Activated T-helper 1 cell treated with Interleukin-2 at 50 U/mL for 16 hours (primary cell): Measurements from ENCODE around the gene ANKRD39.

ENCODE experiments used
- DNase-seq: peaks from one replicate; pipeline ENCODE4 v3.0.0-alpha.2; 2020; ENCODE audit warnings: low read depth

Gene ANKRD39

GRCh38 chr2:96887493-96888012, 29.7 kb upstream of the ANKRD39 start:
- no peak for DNase-seq

DNA sequence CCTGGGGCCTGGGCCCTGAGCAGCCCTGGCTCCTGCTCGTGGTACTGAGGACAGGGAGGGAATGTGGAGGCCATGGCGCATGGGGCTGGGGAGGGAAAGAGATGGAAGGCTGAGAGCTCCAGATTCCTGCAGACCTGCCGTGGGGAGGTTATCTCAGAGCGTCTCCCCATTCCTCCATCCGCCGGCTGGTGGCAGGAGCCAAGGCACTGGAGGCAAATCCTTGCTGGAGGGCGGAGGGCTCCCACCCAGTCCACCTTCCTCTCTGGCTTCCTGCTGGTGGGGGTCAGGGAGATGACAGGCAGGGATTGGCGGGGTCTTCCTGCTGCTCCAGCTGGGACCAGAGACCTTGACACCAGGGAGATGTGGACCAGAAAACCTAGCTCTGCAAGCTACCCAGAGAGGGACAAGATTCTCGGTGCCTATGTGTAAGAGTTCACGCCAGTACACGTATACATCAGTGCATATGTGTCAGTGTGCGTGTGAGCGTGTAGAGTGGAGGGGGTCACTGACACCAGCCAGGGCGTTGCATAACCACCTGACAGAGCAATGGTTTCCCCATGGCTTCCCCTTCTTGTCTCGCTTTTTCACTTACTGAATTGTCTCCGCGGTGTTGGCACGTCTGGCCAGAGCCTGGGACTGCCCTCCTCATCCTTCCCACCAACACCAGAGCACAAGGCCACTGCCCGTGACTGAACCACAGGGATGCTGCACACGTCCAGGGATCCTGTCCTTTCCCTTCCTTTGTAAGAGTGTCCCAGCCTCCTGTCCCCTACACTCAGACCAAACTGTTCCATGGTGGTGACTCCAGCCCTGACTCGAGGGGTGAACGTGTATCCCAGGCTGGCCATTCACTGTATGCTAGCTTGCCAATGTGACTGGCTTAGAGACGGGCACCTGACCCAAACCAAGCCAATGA, 27.9 kb upstream of the ANKRD39 start:
- DNase-seq, result no peak

DNA sequence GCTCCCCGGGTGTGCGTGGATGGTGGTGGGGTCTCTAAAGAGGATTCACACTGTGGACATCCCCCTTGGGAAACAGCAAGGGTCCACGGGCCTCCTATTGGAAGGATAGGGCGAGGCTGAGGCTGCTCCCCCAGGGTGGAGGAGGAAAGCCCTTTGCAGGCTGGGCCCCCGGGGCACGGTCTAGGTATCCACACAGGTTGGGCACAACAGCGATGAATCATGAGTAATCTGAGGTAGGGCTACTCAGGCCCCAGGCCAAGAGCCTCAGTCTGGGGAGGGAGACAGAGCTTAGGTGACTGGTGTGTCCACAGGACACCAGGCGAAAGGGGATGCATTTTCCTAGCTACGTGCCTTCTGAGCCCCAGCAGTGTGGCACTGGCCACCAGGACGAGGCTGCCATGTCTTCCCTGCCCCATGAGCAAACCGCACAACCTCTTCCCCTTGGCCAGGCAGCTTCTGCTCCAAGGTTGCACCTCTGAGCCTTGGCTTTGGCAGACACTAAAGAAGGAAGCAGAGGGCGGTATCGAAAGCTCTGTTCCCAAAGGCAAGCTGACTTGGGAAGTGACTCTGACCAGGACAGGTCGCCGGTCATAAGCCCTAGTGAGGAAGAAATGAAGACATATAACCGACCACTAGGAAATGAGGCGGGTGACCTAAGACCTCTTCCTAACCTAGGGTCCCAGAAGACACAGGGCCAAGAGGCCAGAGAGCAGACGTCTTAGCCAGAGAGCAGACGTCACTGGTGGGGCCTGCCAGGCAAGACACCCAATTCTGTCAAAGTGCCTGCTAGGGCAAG, 26.7 kb upstream of the ANKRD39 start:
- no peak for DNase-seq

DNA sequence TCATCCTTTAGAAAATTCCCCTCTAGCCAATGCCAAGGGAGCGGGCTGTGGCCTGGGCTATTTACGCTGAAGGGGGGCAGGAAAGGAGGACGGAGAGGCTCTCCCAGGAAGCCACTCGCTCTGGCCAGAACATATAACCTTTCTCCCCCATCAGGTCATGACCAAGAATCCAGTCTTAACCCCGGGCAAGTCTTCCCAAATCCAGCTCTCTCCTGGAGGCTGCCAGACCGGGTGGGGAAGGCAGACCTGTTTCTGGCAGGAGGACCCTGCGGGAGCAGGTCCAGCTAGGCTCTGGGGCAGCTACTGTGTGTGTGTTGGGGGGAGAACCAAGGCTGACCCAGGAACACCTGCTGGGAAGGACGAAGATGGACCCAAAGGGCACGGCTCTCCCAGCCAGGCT, 25.5 kb upstream of the ANKRD39 start:
- no peak for DNase-seq

DNA sequence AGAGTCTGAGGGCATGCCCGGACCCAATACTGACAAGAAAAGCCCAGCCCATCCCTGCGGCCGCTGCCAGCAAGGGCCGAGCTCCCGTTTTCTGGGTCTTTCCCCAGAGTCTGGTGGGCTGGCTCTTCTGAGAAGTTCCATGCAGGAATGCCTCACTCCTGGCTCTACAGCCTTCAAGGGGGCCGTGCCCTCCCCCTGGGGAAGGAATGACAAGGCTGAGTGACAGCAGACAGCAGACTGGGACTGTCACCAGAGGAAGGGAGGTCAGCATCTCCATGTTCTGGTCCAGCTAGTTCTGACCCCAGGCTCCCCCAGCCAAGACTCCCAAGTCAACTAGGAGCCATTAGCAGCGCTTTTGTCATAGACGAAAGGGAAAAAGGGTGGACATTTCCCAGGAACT, 25.1 kb upstream of the ANKRD39 start:
- no peak for DNase-seq

- no peak for DNase-seq
Measured at GRCh38 chr2:96882230-96882629, 24.4 kb upstream of the ANKRD39 start.

DNA sequence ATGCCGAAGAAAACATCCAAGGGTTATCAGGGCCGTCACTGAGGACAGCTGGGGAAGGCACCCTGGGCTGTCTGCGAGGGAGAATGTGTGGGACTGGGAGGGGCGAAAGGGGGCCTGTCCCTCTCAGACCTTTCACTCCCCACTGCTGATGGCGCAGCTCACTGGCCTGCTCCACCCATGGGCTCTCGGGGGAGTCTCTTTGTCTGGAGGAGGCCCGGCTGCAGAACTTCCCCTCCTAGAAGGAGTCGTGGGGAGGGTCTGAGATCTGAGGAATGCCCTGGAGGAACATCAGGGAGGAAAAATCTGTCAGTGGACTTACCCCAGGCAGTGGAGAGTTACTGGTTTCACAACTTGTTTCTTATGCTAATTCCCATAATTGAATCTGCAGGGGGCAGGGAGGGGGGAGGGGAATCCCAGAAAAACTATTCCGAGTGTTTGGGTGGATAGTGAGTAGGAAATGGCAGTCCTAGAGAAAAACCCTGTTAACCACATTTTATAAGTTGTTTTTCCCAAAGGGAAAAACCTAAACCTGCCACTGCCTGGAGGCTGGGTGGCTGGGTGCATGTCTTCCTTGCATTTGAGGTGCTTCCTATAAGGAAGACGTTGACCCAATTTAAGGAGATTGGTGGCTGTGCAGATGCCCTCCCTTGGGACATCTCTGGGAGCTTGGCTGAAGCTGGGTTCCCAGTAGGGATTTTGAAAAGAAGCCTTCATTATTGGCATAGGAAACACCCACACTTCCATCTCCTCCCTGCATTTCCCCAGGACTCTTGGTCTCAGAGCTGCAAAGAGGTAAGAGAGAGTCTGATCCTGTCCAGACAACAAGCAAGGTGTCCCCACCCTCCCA, 23.8 kb upstream of the ANKRD39 start:
- DNase-seq, result no peak

DNA sequence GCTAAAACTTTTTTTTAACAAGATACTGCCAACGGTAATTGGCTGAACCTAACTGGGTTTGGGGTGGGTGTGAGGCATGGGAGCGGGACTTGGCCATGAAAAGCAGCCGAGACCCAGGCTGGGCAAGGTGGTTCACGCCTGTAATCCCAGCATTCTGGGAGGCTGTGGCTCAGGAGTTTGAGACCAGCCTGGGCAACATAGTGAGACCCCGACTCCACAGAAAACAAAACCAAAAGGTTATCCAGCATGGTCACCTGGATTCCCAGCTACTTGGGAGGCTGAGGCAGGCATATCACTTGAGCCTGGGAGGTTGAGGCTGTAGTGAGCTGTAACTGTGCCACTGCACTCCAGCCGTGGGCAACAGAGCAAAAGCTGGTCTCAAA, 23.1 kb upstream of the ANKRD39 start:
- no peak for DNase-seq

DNA sequence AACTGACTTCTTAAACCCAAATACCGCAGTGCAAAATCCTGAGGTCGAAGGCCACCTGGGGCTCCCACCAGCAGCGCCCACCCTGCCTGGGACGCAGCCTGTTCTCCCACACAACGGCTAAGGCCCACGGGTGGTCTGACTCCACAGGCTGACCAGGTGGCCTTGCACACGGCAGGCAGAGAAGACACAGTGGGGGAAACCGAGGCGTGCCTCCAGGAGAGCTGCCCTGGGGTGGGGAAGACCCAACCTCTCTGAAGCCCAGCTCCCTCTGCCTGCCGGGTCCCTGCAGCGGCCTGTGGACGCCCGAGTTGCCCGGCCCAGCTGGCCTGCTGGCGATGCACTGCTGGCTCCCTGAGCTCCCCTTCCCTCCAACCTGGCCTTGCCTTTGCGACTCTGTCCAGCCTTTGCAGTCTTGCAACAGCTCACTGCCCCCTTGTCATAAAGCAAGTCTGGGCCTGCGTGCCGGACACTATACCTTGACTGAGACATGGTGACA, 21.8 kb upstream of the ANKRD39 start:
- DNase-seq, result no peak

- DNase-seq, result no peak
Measured at GRCh38 chr2:96878796-96879544, 21.2 kb upstream of the ANKRD39 start.

DNA sequence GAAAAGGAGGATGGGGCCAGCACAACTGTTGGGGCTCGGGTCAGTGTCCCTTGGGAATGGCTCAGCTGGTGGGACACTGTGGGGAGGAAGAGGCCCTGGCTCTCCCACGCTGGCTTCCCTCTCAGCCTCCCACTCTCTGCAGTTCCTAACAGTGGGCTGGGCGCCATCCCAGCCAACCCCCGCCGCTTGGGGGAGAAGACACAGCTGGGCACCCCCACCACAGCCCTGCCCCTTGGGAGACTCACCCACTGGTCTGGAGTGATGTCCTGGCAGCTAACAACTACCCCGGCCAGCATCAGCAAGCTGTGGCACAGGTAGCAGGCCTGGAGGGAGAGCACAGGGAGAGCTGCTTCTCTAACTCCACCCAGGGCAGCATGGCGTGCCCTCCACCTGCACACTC, 20.4 kb upstream of the ANKRD39 start:
- no peak for DNase-seq

GRCh38 chr2:96877631-96878092, 19.8 kb upstream of the ANKRD39 start:
- no peak for DNase-seq

DNA sequence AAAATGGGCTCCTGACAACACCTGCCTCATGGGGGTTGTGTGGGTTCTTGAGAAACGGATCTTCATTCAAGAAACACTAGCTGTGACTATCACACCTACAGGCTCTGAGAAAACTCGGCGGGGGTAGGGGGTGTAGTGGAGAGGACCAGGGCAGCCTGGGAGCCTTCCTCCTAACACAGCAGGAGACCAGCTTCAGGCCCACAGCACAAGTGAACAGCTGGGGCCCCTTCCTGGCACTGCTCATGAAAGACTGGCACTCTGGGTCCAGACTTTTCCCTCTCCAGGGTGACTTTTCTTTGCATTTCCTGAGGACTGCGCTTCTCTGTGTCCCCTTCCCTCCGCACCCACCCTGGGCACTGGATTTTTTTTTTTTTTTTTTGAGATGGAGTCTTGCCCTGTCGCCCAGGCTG, 19.2 kb upstream of the ANKRD39 start:
- no peak for DNase-seq

GRCh38 chr2:96876269-96877041, 18.6 kb upstream of the ANKRD39 start:
- DNase-seq, result no peak

GRCh38 chr2:96875498-96876268, 17.9 kb upstream of the ANKRD39 start:
- DNase-seq, result no peak

DNA sequence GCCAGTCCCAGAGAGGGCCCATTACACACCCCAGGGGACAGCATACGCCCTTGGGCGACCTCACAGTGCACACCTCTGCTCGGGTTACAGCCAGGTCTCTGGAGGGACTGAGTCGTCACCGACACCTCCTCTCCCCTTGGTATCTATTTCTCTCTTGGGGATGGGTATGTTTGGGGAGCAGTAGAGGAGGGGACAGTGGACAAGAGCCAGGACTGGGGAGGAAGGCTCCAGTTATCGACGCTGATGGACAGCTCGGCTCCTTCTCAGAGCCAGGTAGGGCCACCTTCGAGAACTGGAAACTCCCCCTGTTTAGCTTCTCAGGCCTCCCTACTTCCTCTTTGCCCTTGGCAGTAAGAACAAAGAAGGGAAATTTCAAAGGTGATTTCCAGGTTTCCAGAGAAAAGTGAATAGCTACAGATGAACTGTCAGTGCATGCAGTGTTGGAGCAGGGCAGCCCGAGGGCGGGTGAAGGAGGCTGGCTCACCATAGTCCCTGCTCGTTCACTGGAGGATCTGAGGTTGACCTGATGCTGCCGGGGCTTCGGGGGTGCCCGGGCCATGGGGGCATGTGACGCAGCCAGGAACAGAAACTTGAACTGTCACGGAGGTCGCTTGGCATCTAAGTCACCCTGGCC, 16.5 kb upstream of the ANKRD39 start:
- DNase-seq, result no peak

DNA sequence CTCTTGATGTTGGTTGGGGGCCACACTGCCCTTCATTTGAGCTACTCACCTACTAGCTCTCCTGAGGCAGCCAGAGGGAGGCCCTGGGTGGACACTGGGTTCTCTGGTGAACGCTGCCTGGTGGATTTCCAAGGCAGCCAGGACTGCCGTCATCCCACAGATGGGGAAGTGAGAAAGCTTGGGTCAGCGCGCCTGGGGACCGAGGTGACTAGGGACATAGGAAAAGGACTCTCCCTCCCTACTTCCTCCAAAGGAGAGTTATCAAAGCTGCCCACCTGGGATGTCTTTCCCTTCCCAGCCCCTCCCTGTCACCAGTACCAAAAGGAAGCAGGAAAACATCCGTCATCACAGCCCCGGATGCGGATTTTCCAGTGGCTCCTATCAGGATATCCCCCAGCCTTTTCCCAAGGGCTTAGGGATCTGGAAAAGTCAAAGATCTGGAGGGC, 15.9 kb upstream of the ANKRD39 start:
- DNase-seq, result no peak

DNA sequence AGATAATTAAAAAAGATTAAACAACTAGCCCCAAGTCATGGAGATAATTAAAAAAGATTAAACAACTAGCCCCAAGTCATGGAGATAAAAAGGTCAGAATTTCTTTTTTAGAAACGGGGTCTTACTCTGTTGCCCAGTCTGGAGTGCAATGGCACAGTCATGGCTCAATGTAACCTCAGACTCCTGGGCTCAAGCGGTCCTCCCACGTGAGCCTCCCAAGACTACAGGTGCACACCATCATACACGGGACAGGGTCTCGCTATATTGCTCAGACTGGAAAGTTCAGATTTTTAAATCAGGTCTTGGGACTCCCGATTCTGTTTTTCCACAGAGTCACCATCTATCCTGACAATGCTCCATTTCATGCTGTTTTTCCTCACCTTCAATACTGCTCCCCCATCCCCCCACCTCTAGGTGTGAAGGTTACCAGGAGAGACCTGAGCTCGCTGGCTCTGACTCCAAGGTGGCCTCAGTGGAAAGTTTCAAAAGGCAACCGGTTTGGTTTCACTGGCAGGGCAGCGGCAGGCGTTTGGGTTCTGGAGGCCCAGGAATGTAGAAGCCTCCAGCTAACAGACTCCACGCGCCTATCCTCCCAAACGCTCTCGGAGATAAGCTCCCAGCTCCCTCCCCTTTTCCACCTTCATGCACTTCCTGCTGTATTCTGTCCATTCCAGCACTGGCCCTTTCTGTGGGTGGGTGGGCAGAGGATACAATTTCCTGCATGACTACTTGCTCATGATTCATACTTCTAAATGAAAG, 15.0 kb upstream of the ANKRD39 start:
- no peak for DNase-seq
